MM.1S (cell line): Measurements from ENCODE around the gene ARPC5L.
A peak's percentile ranks its signal among the peaks of the same experiment; 100 is the strongest.

Experiments used
- DNase-seq: peaks from one replicate; pipeline ENCODE4 v3.0.0-alpha.2; 2015
- H2AFZ ChIP-seq: fragments of 300-600 bp; sonication (generic); 2 replicates; pipeline ENCODE4 v1.6.0; 2016; ENCODE audit warnings: antibody characterized with exemption, low read length
- H3F3A ChIP-seq: fragments of 300-600 bp; sonication (generic); 2 replicates; pipeline ENCODE4 v1.6.1; 2016; ENCODE audit warnings: mild to moderate bottlenecking, antibody characterized with exemption, low read length, moderate library complexity, mixed read lengths; ENCODE audit not compliant: insufficient read depth
- H3K27ac ChIP-seq: fragments of 300-600 bp; sonication (generic); 2 replicates; pipeline ENCODE4 v1.5.1; 2016; ENCODE audit warnings: mild to moderate bottlenecking, low read length
- H3K27me3 ChIP-seq: fragments of 300-600 bp; sonication (generic); replicated peaks from 2 replicates; pipeline ENCODE4 v1.6.0; 2016; ENCODE audit warnings: low read length; ENCODE audit not compliant: insufficient read depth
- H3K36me3 ChIP-seq: fragments of 300-600 bp; sonication (generic); replicated peaks from 2 replicates; pipeline ENCODE4 v1.6.1; 2016; ENCODE audit warnings: mild to moderate bottlenecking, low read length, mixed read lengths; ENCODE audit not compliant: insufficient read depth
- H3K4me1 ChIP-seq: fragments of 300-600 bp; sonication (generic); 2 replicates; pipeline ENCODE4 v1.6.1; 2016; ENCODE audit warnings: low read length, mixed read lengths
- H3K4me2 ChIP-seq: fragments of 300-600 bp; sonication (generic); 2 replicates; pipeline ENCODE4 v1.6.0; 2016; ENCODE audit warnings: low read depth, low read length
- H3K4me3 ChIP-seq: fragments of 300-600 bp; sonication (generic); 2 replicates; pipeline ENCODE4 v1.5.1; 2016; ENCODE audit warnings: low read length, mixed read lengths
- H3K79me2 ChIP-seq: fragments of 300-600 bp; sonication (generic); 2 replicates; pipeline ENCODE4 v1.6.1; 2016; ENCODE audit warnings: mixed run types, low read length, mixed read lengths
- H3K9ac ChIP-seq: fragments of 300-600 bp; sonication (generic); 2 replicates; pipeline ENCODE4 v1.6.1; 2016; ENCODE audit warnings: low read length, mixed read lengths
- H3K9me2 ChIP-seq: fragments of 300-600 bp; sonication (generic); replicated peaks from 2 replicates; pipeline ENCODE4 v1.6.1; 2016; ENCODE audit warnings: mild to moderate bottlenecking, low read length, mixed read lengths; ENCODE audit not compliant: insufficient read depth
- H3K9me3 ChIP-seq: fragments of 300-600 bp; sonication (generic); replicated peaks from 2 replicates; pipeline ENCODE4 v1.6.1; 2016; ENCODE audit warnings: mild to moderate bottlenecking, low read length, mixed read lengths; ENCODE audit not compliant: insufficient read depth
- H4K20me1 ChIP-seq: fragments of 300-600 bp; sonication (generic); 2 replicates; pipeline ENCODE4 v1.6.1; 2016; ENCODE audit warnings: mild to moderate bottlenecking, low read length, moderate library complexity, mixed read lengths; ENCODE audit not compliant: insufficient read depth
- EZH2 ChIP-seq: fragments of 300-600 bp; sonication (generic); optimal IDR thresholded peaks from 2 replicates; pipeline ENCODE3; 2017; ENCODE audit warnings: low read depth, mild to moderate bottlenecking, antibody characterized with exemption, low read length, mixed read lengths
- EZH2phosphoT487 ChIP-seq: fragments of 300-600 bp; sonication (generic); IDR thresholded peaks from 2 replicates; pipeline ENCODE4 v1.6.1; 2018; ENCODE audit warnings: antibody characterized with exemption, low read length
- TF ChIP-seq, protein P1 (sequence below): fragments of 300-600 bp; sonication (generic); IDR thresholded peaks from 2 replicates; pipeline ENCODE4 v1.5.1; 2016; ENCODE audit warnings: antibody characterized with exemption, low read length, mixed read lengths

Gene ARPC5L

DNA sequence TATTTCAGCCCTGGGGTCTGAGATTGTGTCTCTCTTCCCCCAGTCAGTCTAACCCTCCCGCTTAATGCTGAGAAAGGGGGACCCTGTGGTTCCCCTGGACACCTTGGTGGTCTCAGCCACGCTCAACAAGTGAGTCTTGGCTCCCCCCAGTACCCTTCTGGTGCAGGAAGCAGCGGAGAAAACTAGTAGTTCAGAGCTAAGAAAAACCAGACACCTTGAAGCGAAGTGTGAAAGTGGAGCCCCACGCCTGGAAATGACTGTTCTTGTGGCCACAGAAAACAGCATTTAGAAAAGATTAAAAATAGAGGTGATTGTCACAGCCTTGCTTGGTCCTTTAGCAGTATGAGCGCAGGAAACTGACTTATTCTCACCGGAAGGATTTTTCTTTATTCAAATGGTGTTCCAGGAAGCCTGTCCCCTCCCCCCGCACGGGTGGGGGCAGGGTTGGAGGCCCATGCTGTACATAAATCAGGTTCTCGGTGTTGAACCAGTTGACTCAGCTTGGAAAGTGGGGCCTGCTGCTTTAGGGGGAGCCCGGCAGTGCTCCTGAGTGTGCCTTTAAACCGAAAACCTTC, 8.1 kb downstream of the ARPC5L start:
- Histone ChIP-seq H3K4me1 (peaks cover 31% of the 10 kb centered on the region), H3K27me3 (no peaks in the 10 kb centered on the region), H3K9me3 (no peaks in the 10 kb centered on the region), H3K79me2 (peaks cover 77% of the 10 kb centered on the region), H3K36me3 (peaks cover 10% of the 10 kb centered on the region), H3K9ac (peak overlapping the region; percentile 98), H3K27ac (peak overlapping the region; percentile 98), H3K9me2 (no peaks in the 10 kb centered on the region), H2AFZ (0 out of 2 replicates have a peak overlapping the region, but pooled peaks have one; percentile 0), H3F3A (peaks cover 45% of the 10 kb centered on the region), H3K4me2 (peak overlapping the region; percentile 96), H3K4me3 (peak overlapping the region; percentile 90), H4K20me1 (peaks cover 19% of the 10 kb centered on the region; the same call in 1 of the 2 replicates)
- TF ChIP-seq EZH2phosphoT487 = no peak
- no peak for TF ChIP-seq EZH2
- TF ChIP-seq, protein P1, sequence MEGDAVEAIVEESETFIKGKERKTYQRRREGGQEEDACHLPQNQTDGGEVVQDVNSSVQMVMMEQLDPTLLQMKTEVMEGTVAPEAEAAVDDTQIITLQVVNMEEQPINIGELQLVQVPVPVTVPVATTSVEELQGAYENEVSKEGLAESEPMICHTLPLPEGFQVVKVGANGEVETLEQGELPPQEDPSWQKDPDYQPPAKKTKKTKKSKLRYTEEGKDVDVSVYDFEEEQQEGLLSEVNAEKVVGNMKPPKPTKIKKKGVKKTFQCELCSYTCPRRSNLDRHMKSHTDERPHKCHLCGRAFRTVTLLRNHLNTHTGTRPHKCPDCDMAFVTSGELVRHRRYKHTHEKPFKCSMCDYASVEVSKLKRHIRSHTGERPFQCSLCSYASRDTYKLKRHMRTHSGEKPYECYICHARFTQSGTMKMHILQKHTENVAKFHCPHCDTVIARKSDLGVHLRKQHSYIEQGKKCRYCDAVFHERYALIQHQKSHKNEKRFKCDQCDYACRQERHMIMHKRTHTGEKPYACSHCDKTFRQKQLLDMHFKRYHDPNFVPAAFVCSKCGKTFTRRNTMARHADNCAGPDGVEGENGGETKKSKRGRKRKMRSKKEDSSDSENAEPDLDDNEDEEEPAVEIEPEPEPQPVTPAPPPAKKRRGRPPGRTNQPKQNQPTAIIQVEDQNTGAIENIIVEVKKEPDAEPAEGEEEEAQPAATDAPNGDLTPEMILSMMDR = no peak
- peak; percentile 75 for DNase-seq

DNA sequence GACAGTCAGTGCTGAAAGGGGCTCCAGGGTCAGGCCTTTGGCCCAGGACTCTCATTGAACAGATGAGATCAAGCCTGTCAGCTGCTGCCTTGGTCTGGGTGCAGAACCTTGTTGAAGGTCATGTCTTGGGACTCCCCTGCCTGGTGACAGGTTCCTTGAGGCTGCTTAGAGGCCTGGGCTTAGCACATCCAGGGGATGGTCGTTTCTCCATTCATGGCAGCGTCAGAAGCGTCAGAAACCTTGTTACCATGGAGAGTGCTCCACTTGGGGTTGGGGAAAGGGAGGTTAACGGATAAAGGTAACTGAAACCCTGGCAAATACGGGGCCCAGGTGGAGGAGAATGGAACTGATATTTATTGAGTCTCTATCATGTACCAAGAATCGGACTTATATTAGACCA, 8.8 kb downstream of the ARPC5L start:
- DNase-seq = no peak
- Histone ChIP-seq H3K4me3 (peak overlapping the region; percentile 90), H3K9me3 (no peaks in the 10 kb centered on the region), H3K27me3 (no peaks in the 10 kb centered on the region), H3K9ac (peak overlapping the region; percentile 98), H3K9me2 (no peaks in the 10 kb centered on the region), H2AFZ (no peak overlapping the region), H3K79me2 (peaks cover 84% of the 10 kb centered on the region), H3K4me2 (peak overlapping the region; percentile 96), H3K27ac (peak overlapping the region; percentile 98), H3K4me1 (peaks cover 31% of the 10 kb centered on the region), H3F3A (peaks cover 45% of the 10 kb centered on the region), H3K36me3 (peaks cover 13% of the 10 kb centered on the region), H4K20me1 (peaks cover 22% of the 10 kb centered on the region; the same call in 1 of the 2 replicates)
- TF ChIP-seq, protein P1 = no peak
- no peak for TF ChIP-seq EZH2

DNA sequence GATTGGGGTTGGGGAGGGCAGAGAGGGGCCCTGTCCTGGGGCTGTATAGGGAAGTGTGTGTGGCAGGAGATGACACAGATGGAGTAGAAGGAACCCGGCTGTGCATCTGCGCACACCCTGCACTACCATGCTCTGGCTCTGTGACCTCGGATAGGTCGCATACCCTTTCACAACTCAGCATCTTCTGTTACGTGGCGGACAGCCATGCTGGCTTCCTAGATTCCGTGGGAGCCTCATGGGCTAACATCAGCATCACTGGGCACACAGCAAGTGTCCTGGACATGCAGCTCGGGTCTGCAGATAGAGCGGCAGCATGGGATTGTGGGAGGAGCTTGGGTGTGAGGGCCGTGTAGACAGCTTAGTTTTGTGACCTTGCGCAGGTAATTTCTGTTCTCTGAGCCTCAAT, 9.2 kb downstream of the ARPC5L start:
- H2AFZ ChIP-seq = no peak overlapping the region
- H3K27me3 ChIP-seq = no peaks in the 10 kb centered on the region
- H3K27ac ChIP-seq = peak overlapping the region; percentile 98; the same call in 1 of the 2 replicates
- H3K9me2 ChIP-seq = no peaks in the 10 kb centered on the region
- H4K20me1 ChIP-seq = peaks cover 22% of the 10 kb centered on the region; the same call in 1 of the 2 replicates
- peaks cover 31% of the 10 kb centered on the region for H3K4me1 ChIP-seq
- peaks cover 45% of the 10 kb centered on the region for H3F3A ChIP-seq
- H3K36me3 ChIP-seq = peaks cover 13% of the 10 kb centered on the region
- peak overlapping the region; percentile 90 for H3K4me3 ChIP-seq
- peak overlapping the region; percentile 96 for H3K4me2 ChIP-seq
- peaks cover 88% of the 10 kb centered on the region for H3K79me2 ChIP-seq
- TF ChIP-seq EZH2 (no peak), EZH2phosphoT487 (no peak)
- TF ChIP-seq, protein P1 = no peak
- DNase-seq = no peak
- peak overlapping the region; percentile 98 for H3K9ac ChIP-seq
- no peaks in the 10 kb centered on the region for H3K9me3 ChIP-seq
